Activated CD8-positive, alpha-beta T cell treated with anti-CD3 and anti-CD28 coated beads, Interleukin-2, amount 10 ng/mL, durations not matched to agents 7 days and 5 days (primary cell): ENCODE results near the gene NAA20. TPM values are rescaled to one million over a fixed set of nuclear protein-coding genes. Genes with fewer than 3 reads are reported as not detected.

Source experiments
- ATAC-seq: fragments of 150-1000 bp; cut with Tn5 transposase; one replicate; pipeline ENCODE4 v1.10.0; 2021; ENCODE audit warnings: moderate library complexity
- CTCF ChIA-PET: fragments of 350-600 bp; sonication (Branson Sonifier 250); formaldehyde crosslinking; loops from one replicate; lab custom pipeline; 2021; ENCODE audit warnings: antibody characterized with exemption; lab: Charles Lee
- POLR2A ChIA-PET: fragments of 350-600 bp; sonication (Branson Sonifier 250); formaldehyde crosslinking; loops from one replicate; lab custom pipeline; 2021; ENCODE audit warnings: antibody characterized with exemption; lab: Charles Lee
- DNase-seq: peaks from one replicate; pipeline ENCODE4 v3.0.0-alpha.2; 2020
- H3K27ac Mint-ChIP-seq: one replicate; pipeline ENCODE4 v1.8.0; 2021; ENCODE audit warnings: mild to moderate bottlenecking, mixed read lengths
- H3K27me3 Mint-ChIP-seq: one replicate; pipeline ENCODE4 v1.8.0; 2021; ENCODE audit warnings: low read depth, mixed read lengths
- H3K36me3 Mint-ChIP-seq: one replicate; pipeline ENCODE4 v1.8.0; 2021; ENCODE audit warnings: low read depth, mixed read lengths
- H3K4me1 Mint-ChIP-seq: one replicate; pipeline ENCODE4 v1.8.0; 2021; ENCODE audit warnings: low read depth, mixed read lengths
- H3K4me3 Mint-ChIP-seq: one replicate; pipeline ENCODE4 v1.8.0; 2021; ENCODE audit warnings: mild to moderate bottlenecking, mixed read lengths
- H3K9me3 Mint-ChIP-seq: one replicate; pipeline ENCODE4 v1.8.0; 2022; ENCODE audit warnings: mixed read lengths; ENCODE audit not compliant: insufficient read depth
- total RNA-seq, 2 experiments: library from RNA; stranded (reverse); gene quantifications; one replicate each; pipeline ENCODE4 v1.2.3, GENCODE V29; 2021

The NAA20 gene
- total RNA-seq, 2 experiments from 2014 or later: 55.8 to 59.1 TPM

GRCh38 chr20:20060234-20060998 lies 43.3 kb downstream of the NAA20 start:
- H3K36me3 Mint-ChIP-seq: no peaks in the 10 kb centered on the region
- no peak for ATAC-seq
- CTCF ChIA-PET: no interaction called here
- H3K4me3 Mint-ChIP-seq: no peak overlapping the region
- H3K27me3 Mint-ChIP-seq: peaks cover 27% of the 10 kb centered on the region
- no peaks in the 10 kb centered on the region for H3K9me3 Mint-ChIP-seq
- no peaks in the 10 kb centered on the region for H3K4me1 Mint-ChIP-seq
- POLR2A ChIA-PET: no interaction called here
- H3K27ac Mint-ChIP-seq: no peak overlapping the region
- no peak for DNase-seq

GRCh38 chr20:20063941-20064702 lies 47.0 kb downstream of the NAA20 start:
- Mint-ChIP-seq H3K4me3 (no peak overlapping the region), H3K27ac (no peak overlapping the region), H3K4me1 (no peaks in the 10 kb centered on the region), H3K27me3 (peaks cover 29% of the 10 kb centered on the region), H3K36me3 (no peaks in the 10 kb centered on the region), H3K9me3 (no peaks in the 10 kb centered on the region)
- ATAC-seq (no peak), DNase-seq (no peak)
- CTCF ChIA-PET: interaction anchor here (1.0 to 1.5 kb wide), 2 partner anchors 8 to 12 kb away, joined by 3 to 4 read pairs; partner anchors contain the start of genes CFAP61 and CRNKL1
- POLR2A ChIA-PET: no interaction called here

GRCh38 chr20:20065361-20065760 lies 48.2 kb downstream of the NAA20 start:
- ChIA-PET POLR2A (no interaction called here), CTCF (no interaction called here)
- DNase-seq (no peak), ATAC-seq (no peak)
- no peak overlapping the region for H3K4me3 Mint-ChIP-seq
- H3K9me3 Mint-ChIP-seq: no peaks in the 10 kb centered on the region
- H3K36me3 Mint-ChIP-seq: no peaks in the 10 kb centered on the region
- no peak overlapping the region for H3K27ac Mint-ChIP-seq
- no peaks in the 10 kb centered on the region for H3K4me1 Mint-ChIP-seq
- H3K27me3 Mint-ChIP-seq: peaks cover 24% of the 10 kb centered on the region

- H3K9me3 Mint-ChIP-seq: no peaks in the 10 kb centered on the region
- no peaks in the 10 kb centered on the region for H3K4me1 Mint-ChIP-seq
Observed at GRCh38 chr20:20070871-20071726, 53.9 kb downstream of the NAA20 start.

GRCh38 chr20:20073801-20074371 lies 56.7 kb downstream of the NAA20 start:
- Mint-ChIP-seq H3K9me3 (no peaks in the 10 kb centered on the region), H3K4me3 (no peak overlapping the region), H3K27me3 (peaks cover 20% of the 10 kb centered on the region), H3K4me1 (no peaks in the 10 kb centered on the region), H3K36me3 (no peaks in the 10 kb centered on the region), H3K27ac (no peak overlapping the region)
- CTCF ChIA-PET: interaction anchor here (0.9 kb wide), 1 partner anchor 9 kb away, joined by 3 read pairs; no protein-coding TSS in a partner anchor
- POLR2A ChIA-PET: no interaction called here
- no peak for DNase-seq
- no peak for ATAC-seq

More at GRCh38 chr20:20070871-20071726, 53.9 kb downstream of the NAA20 start:
- Mint-ChIP-seq H3K27me3 (peaks cover 11% of the 10 kb centered on the region), H3K27ac (no peak overlapping the region), H3K36me3 (no peaks in the 10 kb centered on the region), H3K4me3 (no peak overlapping the region)
- CTCF ChIA-PET: no interaction called here
- ATAC-seq (no peak), DNase-seq (no peak)
- POLR2A ChIA-PET: no interaction called here

- ChIA-PET CTCF (no interaction called here), POLR2A (no interaction called here)
- no peaks in the 10 kb centered on the region for H3K9me3 Mint-ChIP-seq
- no peaks in the 10 kb centered on the region for H3K36me3 Mint-ChIP-seq
- DNase-seq (no peak), ATAC-seq (no peak)
- no peaks in the 10 kb centered on the region for H3K4me1 Mint-ChIP-seq
- H3K27me3 Mint-ChIP-seq: peaks cover 23% of the 10 kb centered on the region
- H3K4me3 Mint-ChIP-seq: no peak overlapping the region
- H3K27ac Mint-ChIP-seq: no peak overlapping the region
Observed at GRCh38 chr20:20075032-20075431, 57.9 kb downstream of the NAA20 start.

- POLR2A ChIA-PET: no interaction called here
- ATAC-seq: no peak
- Mint-ChIP-seq H3K27ac (no peak overlapping the region), H3K9me3 (no peaks in the 10 kb centered on the region), H3K4me1 (no peaks in the 10 kb centered on the region), H3K27me3 (peaks cover 23% of the 10 kb centered on the region), H3K36me3 (no peaks in the 10 kb centered on the region), H3K4me3 (no peak overlapping the region)
- DNase-seq: no peak
- CTCF ChIA-PET: no interaction called here
Observed at GRCh38 chr20:20076297-20077065, 59.3 kb downstream of the NAA20 start.

- no peak for DNase-seq
- peaks cover 28% of the 10 kb centered on the region for H3K27me3 Mint-ChIP-seq
- no peaks in the 10 kb centered on the region for H3K9me3 Mint-ChIP-seq
- no peaks in the 10 kb centered on the region for H3K4me1 Mint-ChIP-seq
- CTCF ChIA-PET: no interaction called here
- ATAC-seq: no peak
- H3K4me3 Mint-ChIP-seq: no peak overlapping the region
- POLR2A ChIA-PET: no interaction called here
- H3K36me3 Mint-ChIP-seq: no peaks in the 10 kb centered on the region
- H3K27ac Mint-ChIP-seq: no peak overlapping the region
Observed at GRCh38 chr20:20078041-20078440, 60.9 kb downstream of the NAA20 start.

- Mint-ChIP-seq H3K4me3 (no peak overlapping the region), H3K9me3 (no peaks in the 10 kb centered on the region), H3K27me3 (peaks cover 24% of the 10 kb centered on the region), H3K36me3 (no peaks in the 10 kb centered on the region), H3K27ac (no peak overlapping the region), H3K4me1 (peaks cover 2% of the 10 kb centered on the region)
- ATAC-seq (no peak), DNase-seq (no peak)
- ChIA-PET POLR2A (no interaction called here), CTCF (no interaction called here)
Observed at GRCh38 chr20:20079102-20079784, 62.1 kb downstream of the NAA20 start.
